B cell (primary cell): Measurements from ENCODE around the gene GRIK3.

ENCODE experiments used
- EZH2 ChIP-seq: IDR thresholded peaks from 2 replicates; pipeline ENCODE4 v1.6.1; 2012; ENCODE audit warnings: borderline replicate concordance, low read depth, mild to moderate bottlenecking, moderate library complexity, low read length; ENCODE audit not compliant: insufficient read depth, poor library complexity, severe bottlenecking
- TF ChIP-seq, protein P1 (sequence below): fragments of 200-600 bp; IDR thresholded peaks from one replicate; pipeline ENCODE4 v1.8.0; 2022; ENCODE audit warnings: antibody characterized with exemption, mild to moderate bottlenecking

DNA sequence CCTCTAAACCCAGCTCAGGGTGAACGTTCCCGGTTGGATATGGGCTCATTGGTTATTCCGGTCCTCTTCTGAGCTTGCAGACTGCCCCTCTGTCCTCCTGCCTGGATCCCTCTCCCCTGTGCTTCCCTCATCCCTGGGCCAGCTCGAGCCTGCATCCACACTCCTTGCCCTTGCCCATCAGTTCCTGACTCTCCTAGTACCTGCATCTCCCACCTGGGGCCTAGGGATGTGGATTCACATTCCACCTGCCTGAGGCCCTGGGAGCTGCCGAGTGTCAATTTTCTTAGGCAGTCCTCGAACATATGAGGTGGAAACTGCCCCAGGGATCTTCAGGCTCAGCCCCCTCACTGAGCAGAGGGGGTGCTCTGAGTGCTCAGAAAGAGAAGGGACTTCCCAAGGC, 252.2 kb downstream of the GRIK3 start:
- TF ChIP-seq EZH2 = no peak
- TF ChIP-seq, protein P1, sequence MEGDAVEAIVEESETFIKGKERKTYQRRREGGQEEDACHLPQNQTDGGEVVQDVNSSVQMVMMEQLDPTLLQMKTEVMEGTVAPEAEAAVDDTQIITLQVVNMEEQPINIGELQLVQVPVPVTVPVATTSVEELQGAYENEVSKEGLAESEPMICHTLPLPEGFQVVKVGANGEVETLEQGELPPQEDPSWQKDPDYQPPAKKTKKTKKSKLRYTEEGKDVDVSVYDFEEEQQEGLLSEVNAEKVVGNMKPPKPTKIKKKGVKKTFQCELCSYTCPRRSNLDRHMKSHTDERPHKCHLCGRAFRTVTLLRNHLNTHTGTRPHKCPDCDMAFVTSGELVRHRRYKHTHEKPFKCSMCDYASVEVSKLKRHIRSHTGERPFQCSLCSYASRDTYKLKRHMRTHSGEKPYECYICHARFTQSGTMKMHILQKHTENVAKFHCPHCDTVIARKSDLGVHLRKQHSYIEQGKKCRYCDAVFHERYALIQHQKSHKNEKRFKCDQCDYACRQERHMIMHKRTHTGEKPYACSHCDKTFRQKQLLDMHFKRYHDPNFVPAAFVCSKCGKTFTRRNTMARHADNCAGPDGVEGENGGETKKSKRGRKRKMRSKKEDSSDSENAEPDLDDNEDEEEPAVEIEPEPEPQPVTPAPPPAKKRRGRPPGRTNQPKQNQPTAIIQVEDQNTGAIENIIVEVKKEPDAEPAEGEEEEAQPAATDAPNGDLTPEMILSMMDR = no peak
